Endothelial cell of umbilical vein (primary cell): ENCODE results near the gene CDK12. TPM values are rescaled to one million over a fixed set of nuclear protein-coding genes. Genes with fewer than 3 reads are reported as not detected.

Experiments
- BruUV-seq: library from RNA; stranded (reverse); fragments of 400-500 nt; replicated peaks from 2 replicates; lab custom pipeline; 2021; lab: Mats Ljungman, UMichigan
- CTCF ChIA-PET: fragments of 300-600, 350-600 bp; sonication (Branson Sonifier 250); formaldehyde crosslinking; loops from one replicate; lab custom pipeline; 2021; ENCODE audit warnings: antibody characterized with exemption, inconsistent platforms; lab: Charles Lee
- POLR2A ChIA-PET: fragments of 300-600, 350-600 bp; sonication (Branson Sonifier 250); formaldehyde crosslinking; loops from one replicate; lab custom pipeline; 2021; ENCODE audit warnings: antibody characterized with exemption, inconsistent platforms; lab: Charles Lee
- DNase-seq: peaks from one replicate; pipeline ENCODE4 v3.0.0-alpha.2; 2011; ENCODE audit warnings: low read depth, low spot score
- FAIRE-seq: peaks from 2 replicates; lab custom pipeline; 2011; peaks lifted over from hg19 to GRCh38; lab: Jason Lieb, UNC
- H2AFZ ChIP-seq: 2 replicates; pipeline ENCODE4 v1.6.0; 2012; ENCODE audit warnings: low read depth, low read length, control low read depth, inconsistent platforms
- H3K27ac ChIP-seq: 2 replicates; pipeline ENCODE4 v1.5.1; 2011; ENCODE audit warnings: low read depth, mild to moderate bottlenecking, control low read depth, low read length, moderate library complexity; ENCODE audit not compliant: insufficient read depth
- H3K27me3 ChIP-seq, 2 experiments: 2 replicates each; pipeline versions ENCODE4 v1.6.0 to v1.6.1; 2011; ENCODE audit warnings: low read length in 2 of 2, mixed read lengths in 1 of 2; ENCODE audit not compliant: control insufficient read depth in 2 of 2, insufficient read depth in 2 of 2
- H3K36me3 ChIP-seq, 2 experiments: 2 replicates in 1 of 2; 3 replicates in 1 of 2; pipeline ENCODE4 v1.5.1; 2011; ENCODE audit warnings: low read length in 2 of 2, mild to moderate bottlenecking in 1 of 2, moderate library complexity in 1 of 2; ENCODE audit not compliant: control insufficient read depth in 2 of 2, insufficient read depth in 2 of 2; ENCODE audit errors: extremely low read depth in 1 of 2
- H3K4me1 ChIP-seq: 3 replicates; pipeline ENCODE4 v1.5.1; 2011; ENCODE audit warnings: mild to moderate bottlenecking, low read length; ENCODE audit not compliant: control insufficient read depth, insufficient read depth; ENCODE audit errors: extremely low read depth
- H3K4me2 ChIP-seq: 2 replicates; pipeline ENCODE4 v1.6.1; 2011; ENCODE audit warnings: low read length, control low read depth, mixed read lengths; ENCODE audit not compliant: insufficient read depth
- H3K4me3 ChIP-seq, 3 experiments: fragments of 200-600 bp in 1 of 3; sonication (generic), shearing (Covaris generic) in 1 of 3; replicated peaks in 1 of 3; 2 replicates each; pipeline ENCODE4 v1.5.1; 2011 to 2016; ENCODE audit warnings: control low read depth in 3 of 3, low read length in 3 of 3, mild to moderate bottlenecking in 2 of 3, inconsistent platforms in 1 of 3, low read depth in 1 of 3, moderate library complexity in 1 of 3; ENCODE audit not compliant: insufficient read depth in 1 of 3
- H3K79me2 ChIP-seq: 2 replicates; pipeline ENCODE4 v1.6.0; 2012; ENCODE audit warnings: low read length, inconsistent platforms; ENCODE audit not compliant: control insufficient read depth, insufficient read depth
- H3K9ac ChIP-seq: replicated peaks from 2 replicates; pipeline ENCODE3; 2011; ENCODE audit warnings: low read length, control low read depth; ENCODE audit not compliant: insufficient read depth; ENCODE audit errors: extremely low read depth
- H3K9me1 ChIP-seq: replicated peaks from 3 replicates; pipeline ENCODE4 v1.6.0; 2011; ENCODE audit warnings: mild to moderate bottlenecking, low read length; ENCODE audit not compliant: control insufficient read depth, insufficient read depth; ENCODE audit errors: extremely low read depth
- H3K9me3 ChIP-seq: replicated peaks from 2 replicates; pipeline ENCODE4 v1.5.1; 2012; ENCODE audit warnings: low read length, inconsistent platforms; ENCODE audit not compliant: control insufficient read depth, insufficient read depth
- H4K20me1 ChIP-seq: replicated peaks from 2 replicates; pipeline ENCODE3; 2011; ENCODE audit warnings: mild to moderate bottlenecking, low read length; ENCODE audit not compliant: control insufficient read depth, insufficient read depth; ENCODE audit errors: extremely low read depth
- CTCF ChIP-seq, 2 donors: IDR thresholded peaks; 1 replicate in 1 of 2; 2 replicates in 1 of 2; pipeline ENCODE4 v1.5.1; 2011; ENCODE audit warnings: low read length in 2 of 2, mild to moderate bottlenecking in 2 of 2, moderate library complexity in 2 of 2, control low read depth in 1 of 2, inconsistent platforms in 1 of 2, low read depth in 1 of 2; ENCODE audit not compliant: insufficient read depth in 1 of 2; ENCODE audit errors: extremely low read depth in 1 of 2
- EZH2 ChIP-seq: IDR thresholded peaks from 2 replicates; pipeline ENCODE4 v1.6.1; 2012; ENCODE audit warnings: borderline replicate concordance, low read depth, mild to moderate bottlenecking, moderate library complexity, low read length, inconsistent platforms; ENCODE audit not compliant: severe bottlenecking
- FOS ChIP-seq: IDR thresholded peaks from 2 replicates; pipeline ENCODE4 v1.6.1; 2011; ENCODE audit warnings: mild to moderate bottlenecking, low read length, moderate library complexity, borderline replicate concordance; ENCODE audit not compliant: insufficient read depth
- GATA2 ChIP-seq: IDR thresholded peaks from 2 replicates; pipeline ENCODE4 v1.7.0; 2011; ENCODE audit warnings: low read depth, mild to moderate bottlenecking, moderate library complexity, mixed read lengths, low read length; ENCODE audit not compliant: insufficient read length, insufficient read depth
- JUN ChIP-seq: IDR thresholded peaks from 2 replicates; pipeline ENCODE4 v1.6.1; 2011; ENCODE audit warnings: borderline replicate concordance, low read depth; ENCODE audit not compliant: insufficient read length, insufficient read depth
- MAX ChIP-seq: IDR thresholded peaks from 2 replicates; pipeline ENCODE4 v1.6.1; 2011; ENCODE audit not compliant: insufficient read depth, insufficient read length
- MYC ChIP-seq: IDR thresholded peaks from one replicate; pipeline ENCODE4 v1.6.1; 2011; ENCODE audit warnings: mild to moderate bottlenecking, low read depth, low read length
- POLR2A ChIP-seq: IDR thresholded peaks from 2 replicates; pipeline ENCODE4 v1.6.1; 2012; ENCODE audit warnings: low read depth, mild to moderate bottlenecking, control low read depth, low read length
- POLR2AphosphoS5 ChIP-seq: IDR thresholded peaks from 2 replicates; pipeline ENCODE4 v1.6.1; 2012; ENCODE audit warnings: low read depth, mild to moderate bottlenecking, control low read depth, low read length, moderate library complexity; ENCODE audit not compliant: insufficient read depth
- dilution Hi-C: fragments of 300-500 bp; cut with MboI; formaldehyde crosslinking; loops from one replicate; pipeline ENCODE4 v1.15.0; 2019; ENCODE audit warnings: low sequenced_read_pairs; ENCODE audit not compliant: extremely low pct_ligation_motif_present
- intact Hi-C: fragments of 100-400 bp; cut with micrococcal nuclease; formaldehyde crosslinking; loops from one replicate; pipeline ENCODE4 v1.10.0; 2022
- polyA plus RNA-seq, 4 experiments: library from polyadenylated mRNA; depleted of rRNA in 3 of 4; stranded (reverse) in 3 of 4; unstranded in 1 of 4; fragments of >200 nt; gene quantifications; 2 replicates each; pipeline versions ENCODE4 v1.2.1 to v1.2.3, GENCODE V29; 2011 to 2012; ENCODE audit warnings: missing spikeins in 1 of 4
- total RNA-seq: library from RNA; stranded (reverse); gene quantifications from 2 replicates; pipeline ENCODE4 v1.2.3, GENCODE V29; 2021

Gene CDK12
- total and polyA plus RNA-seq, 2 donors (not counting 3 experiments of a cell fraction or from before 2014, with no cell fraction given), result 14.2 to 55.4 TPM

- DNase-seq (no peak), FAIRE-seq (no peak)
- Histone ChIP-seq H3K79me2 (no peaks in the 10 kb centered on the region), H4K20me1 (no peaks in the 10 kb centered on the region), H3K9ac (no peak overlapping the region), H3K27me3 (no peaks in the 10 kb centered on the region), H3K4me2 (no peak overlapping the region), H3K9me1 (no peaks in the 10 kb centered on the region), H3K27ac (no peak overlapping the region), H2AFZ (no peak overlapping the region), H3K4me3 (no peak overlapping the region), H3K4me1 (peaks cover 4% of the 10 kb centered on the region), H3K9me3 (no peaks in the 10 kb centered on the region), H3K36me3 (peaks cover 0 to 27% of the 10 kb centered on the region in 2 experiments)
- ChIA-PET POLR2A (no interaction called here), CTCF (interaction anchor here (1.0 to 1.1 kb wide), 2 partner anchors 16 to 53 kb away, joined by 3 read pairs; no protein-coding TSS in a partner anchor)
- dilution Hi-C loops (no loop called here), intact Hi-C loops (no loop called here)
- BruUV-seq, result no TSS peak
- TF ChIP-seq JUN, result no peak
- no peak for TF ChIP-seq POLR2AphosphoS5
- TF ChIP-seq GATA2, result no peak
- TF ChIP-seq EZH2, result no peak
- TF ChIP-seq FOS, result no peak
- no peak for TF ChIP-seq CTCF (IDR thresholded peaks at IDR 0.05; ENCODE audit: extremely low read depth in 1 of 2, insufficient read depth in 1 of 2, low read depth in 1 of 2, low read length in 2 of 2)
- no peak for TF ChIP-seq MYC
- no peak for TF ChIP-seq MAX
- no peak for TF ChIP-seq POLR2A
Measured at GRCh38 chr17:39569126-39569525, 107.8 kb downstream of the CDK12 start.
